Endodermal cell (in vitro differentiated cells): ENCODE data around the gene CLSTN1. TPM values are rescaled to one million over a fixed set of nuclear protein-coding genes. Genes with fewer than 3 reads are reported as not detected.
A peak's percentile ranks its signal among the peaks of the same experiment; 100 is the strongest.

Source experiments
- DNase-seq: peaks from one replicate; pipeline ENCODE4 v3.0.0-alpha.2; 2017
- H3K27ac ChIP-seq: 2 replicates; pipeline ENCODE4 v1.5.1; 2013; ENCODE audit warnings: mild to moderate bottlenecking, low read depth, low read length, moderate library complexity
- H3K27me3 ChIP-seq: 2 replicates; pipeline ENCODE4 v1.6.1; 2013; ENCODE audit warnings: mild to moderate bottlenecking, low read length, moderate library complexity; ENCODE audit not compliant: insufficient read depth, control insufficient read depth, poor library complexity, severe bottlenecking
- H3K36me3 ChIP-seq: 2 replicates; pipeline ENCODE4 v1.7.0; 2013; ENCODE audit warnings: mild to moderate bottlenecking, low read length, moderate library complexity; ENCODE audit not compliant: control insufficient read depth, insufficient read depth
- H3K4me1 ChIP-seq: one replicate; pipeline ENCODE4 v1.7.0; 2013; ENCODE audit warnings: low read length; ENCODE audit not compliant: control insufficient read depth, insufficient read depth
- H3K4me3 ChIP-seq: 2 replicates; pipeline ENCODE4 v1.5.1; 2013; ENCODE audit warnings: mild to moderate bottlenecking, low read length, moderate library complexity
- H3K9ac ChIP-seq: 2 replicates; pipeline ENCODE4 v1.6.1; 2013; ENCODE audit warnings: mild to moderate bottlenecking, low read length, moderate library complexity; ENCODE audit not compliant: poor library complexity, severe bottlenecking; ENCODE audit errors: extremely low read depth
- H3K9me3 ChIP-seq: 2 replicates; pipeline ENCODE4 v1.6.1; 2013; ENCODE audit warnings: mild to moderate bottlenecking, low read length, moderate library complexity; ENCODE audit not compliant: control insufficient read depth
- H3K27ac Mint-ChIP-seq: 2 replicates; pipeline ENCODE4 v1.8.0; 2020; ENCODE audit warnings: mixed read lengths
- H3K27me3 Mint-ChIP-seq: 2 replicates; pipeline ENCODE4 v1.8.0; 2021; ENCODE audit warnings: mild to moderate bottlenecking, mixed read lengths; ENCODE audit not compliant: insufficient read depth
- H3K36me3 Mint-ChIP-seq: 2 replicates; pipeline ENCODE4 v1.8.0; 2020; ENCODE audit warnings: low read depth, mixed read lengths
- H3K4me1 Mint-ChIP-seq: 2 replicates; pipeline ENCODE4 v1.8.0; 2020; ENCODE audit warnings: mixed read lengths
- H3K4me3 Mint-ChIP-seq: 2 replicates; pipeline ENCODE4 v1.8.0; 2020; ENCODE audit warnings: mild to moderate bottlenecking, moderate library complexity, mixed read lengths
- H3K9me3 Mint-ChIP-seq: 2 replicates; pipeline ENCODE4 v1.8.0; 2020; ENCODE audit warnings: mild to moderate bottlenecking, mixed read lengths
- CTCF ChIP-seq: fragments of 200-600 bp; sonication (generic); conservative IDR thresholded peaks from 2 replicates; pipeline ENCODE4 v1.5.0; 2021; ENCODE audit warnings: antibody characterized with exemption, mild to moderate bottlenecking
- WGBS, 2 experiments: methylation state at CpG; one replicate each; pipeline versions ENCODE4 v1.1.5 to v1.1.7; 2013; ENCODE audit warnings: missing lambda C conversion rate in 2 of 2, mixed read lengths in 1 of 2; ENCODE audit not compliant: insufficient coverage in 1 of 2, insufficient read length in 1 of 2; 5-methylcytosine and 5-hydroxymethylcytosine counted together
- total RNA-seq, 2 donors: library from RNA; stranded (reverse); fragmentation: NEBNext Ultra II Directional in 1 of 2; extraction: Animal tissue kit (Norgen Biotek cat#: 25700) in 1 of 2; gene quantifications; 2 replicates in 1 of 2; 3 replicates in 1 of 2; pipeline ENCODE4 v1.2.1, GENCODE V29; 2021

The CLSTN1 gene
- total RNA-seq, 2 donors from 2014 or later, result 96.6 to 116 TPM

- TF ChIP-seq CTCF, result peak; percentile 97
- no peaks in the 10 kb centered on the region for H3K27me3 Mint-ChIP-seq
- peaks cover 10% of the 10 kb centered on the region for H3K9me3 Mint-ChIP-seq
- H3K36me3 Mint-ChIP-seq, result peaks cover 49% of the 10 kb centered on the region
- Histone ChIP-seq H3K9me3 (peaks cover 12% of the 10 kb centered on the region), H3K27ac (no peak overlapping the region), H3K27me3 (no peaks in the 10 kb centered on the region), H3K4me1 (no peaks in the 10 kb centered on the region), H3K9ac (no peak overlapping the region), H3K4me3 (no peak overlapping the region), H3K36me3 (peaks cover 14% of the 10 kb centered on the region)
- no peak overlapping the region for H3K27ac Mint-ChIP-seq
- no peaks in the 10 kb centered on the region for H3K4me1 Mint-ChIP-seq
- WGBS, 2 experiments, result 76 to 79% methylated on average over 17 to 24 of the region's 24 CpGs
- H3K4me3 Mint-ChIP-seq, result no peak overlapping the region
- DNase-seq, result peak; percentile 92
Observed at GRCh38 chr1:9724706-9725476, 98.9 kb downstream of the CLSTN1 start.

- peaks cover 12% of the 10 kb centered on the region for H3K9me3 ChIP-seq
- peaks cover 43% of the 10 kb centered on the region for H3K36me3 Mint-ChIP-seq
- H3K27ac Mint-ChIP-seq, result no peak overlapping the region
- H3K4me1 Mint-ChIP-seq, result no peaks in the 10 kb centered on the region
- H3K27me3 Mint-ChIP-seq, result no peaks in the 10 kb centered on the region
- TF ChIP-seq CTCF, result no peak
- H3K36me3 ChIP-seq, result peaks cover 7% of the 10 kb centered on the region
- WGBS, 2 experiments, result 98 to 100% methylated on average over 6 of the region's 6 CpGs
- H3K9me3 Mint-ChIP-seq, result peaks cover 10% of the 10 kb centered on the region
- H3K9ac ChIP-seq, result no peak overlapping the region
- H3K27me3 ChIP-seq, result no peaks in the 10 kb centered on the region
- no peak overlapping the region for H3K4me3 ChIP-seq
- no peak for DNase-seq
- H3K4me3 Mint-ChIP-seq, result no peak overlapping the region
- H3K4me1 ChIP-seq, result no peaks in the 10 kb centered on the region
- no peak overlapping the region for H3K27ac ChIP-seq
Observed at GRCh38 chr1:9723926-9724325, 99.8 kb downstream of the CLSTN1 start.

GRCh38 chr1:9723068-9723805 lies 100.5 kb downstream of the CLSTN1 start:
- peaks cover 38% of the 10 kb centered on the region for H3K36me3 Mint-ChIP-seq
- no peak overlapping the region for H3K27ac Mint-ChIP-seq
- no peaks in the 10 kb centered on the region for H3K4me1 ChIP-seq
- peaks cover 12% of the 10 kb centered on the region for H3K9me3 ChIP-seq
- no peak overlapping the region for H3K4me3 ChIP-seq
- H3K36me3 ChIP-seq, result peaks cover under 1% of the 10 kb centered on the region
- DNase-seq, result no peak
- no peak overlapping the region for H3K9ac ChIP-seq
- no peak overlapping the region for H3K4me3 Mint-ChIP-seq
- no peaks in the 10 kb centered on the region for H3K27me3 ChIP-seq
- 95% methylated on average over 10 to 14 of the region's 14 CpGs for WGBS, 2 experiments
- H3K27me3 Mint-ChIP-seq, result no peaks in the 10 kb centered on the region
- TF ChIP-seq CTCF, result no peak
- H3K27ac ChIP-seq, result no peak overlapping the region
- H3K4me1 Mint-ChIP-seq, result no peaks in the 10 kb centered on the region
- peaks cover 10% of the 10 kb centered on the region for H3K9me3 Mint-ChIP-seq
